ENCODE results near the gene UBR3. TPM values are rescaled to one million over a fixed set of nuclear protein-coding genes. Genes with fewer than 3 reads are reported as not detected.

Gene UBR3
- total and polyA plus RNA-seq, 4 donors = 9.5 to 137 (median 25.7) TPM

DNA sequence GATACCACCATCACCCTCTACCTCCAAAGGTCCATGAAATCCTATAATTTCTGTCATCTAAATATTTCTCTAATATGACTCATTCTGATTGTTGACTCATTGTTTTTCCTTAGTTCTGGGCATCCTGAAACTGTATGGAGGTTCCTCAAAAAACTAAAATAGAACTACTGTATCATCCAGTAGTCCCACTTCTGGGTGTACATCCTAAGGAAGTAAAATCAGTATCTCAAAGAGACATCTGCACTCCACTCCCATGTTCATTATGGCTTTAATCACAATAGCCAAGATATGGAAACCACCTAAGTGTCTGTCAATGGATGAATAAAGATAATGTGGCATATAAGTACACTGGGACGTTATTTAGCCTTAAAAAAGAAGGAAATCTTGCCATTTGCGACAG lies 224.9 kb downstream of the UBR3 start:
- Histone ChIP-seq H3K27ac (ENCODE audit: low read depth in 1 of 2, low read length in 1 of 2) (no peak overlapping the region), H3K4me3 (no peak overlapping the region), H3K4me1 (ENCODE audit: control insufficient read depth in 5 of 5, insufficient read depth in 5 of 5, low read length in 5 of 5) (no peaks in the 10 kb centered on the region), H3K9ac (ENCODE audit: insufficient read depth in 1 of 2, low read length in 2 of 2) (no peak overlapping the region), H3K36me3 (ENCODE audit: control insufficient read depth in 4 of 4, insufficient read depth in 4 of 4, low read length in 4 of 4) (peaks cover 0 to 13% (median 7%) of the 10 kb centered on the region in 4 donors), H3K9me3 (ENCODE audit: control insufficient read depth in 4 of 4, insufficient read depth in 3 of 4, low read length in 3 of 4) (no peaks in the 10 kb centered on the region), H3K27me3 (ENCODE audit: control insufficient read depth in 3 of 3, insufficient read depth in 3 of 3, low read length in 2 of 3) (no peaks in the 10 kb centered on the region)
- TF ChIP-seq, protein P1, sequence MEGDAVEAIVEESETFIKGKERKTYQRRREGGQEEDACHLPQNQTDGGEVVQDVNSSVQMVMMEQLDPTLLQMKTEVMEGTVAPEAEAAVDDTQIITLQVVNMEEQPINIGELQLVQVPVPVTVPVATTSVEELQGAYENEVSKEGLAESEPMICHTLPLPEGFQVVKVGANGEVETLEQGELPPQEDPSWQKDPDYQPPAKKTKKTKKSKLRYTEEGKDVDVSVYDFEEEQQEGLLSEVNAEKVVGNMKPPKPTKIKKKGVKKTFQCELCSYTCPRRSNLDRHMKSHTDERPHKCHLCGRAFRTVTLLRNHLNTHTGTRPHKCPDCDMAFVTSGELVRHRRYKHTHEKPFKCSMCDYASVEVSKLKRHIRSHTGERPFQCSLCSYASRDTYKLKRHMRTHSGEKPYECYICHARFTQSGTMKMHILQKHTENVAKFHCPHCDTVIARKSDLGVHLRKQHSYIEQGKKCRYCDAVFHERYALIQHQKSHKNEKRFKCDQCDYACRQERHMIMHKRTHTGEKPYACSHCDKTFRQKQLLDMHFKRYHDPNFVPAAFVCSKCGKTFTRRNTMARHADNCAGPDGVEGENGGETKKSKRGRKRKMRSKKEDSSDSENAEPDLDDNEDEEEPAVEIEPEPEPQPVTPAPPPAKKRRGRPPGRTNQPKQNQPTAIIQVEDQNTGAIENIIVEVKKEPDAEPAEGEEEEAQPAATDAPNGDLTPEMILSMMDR (IDR thresholded peaks at IDR 0.05; ENCODE audit: control extremely low read depth, extremely low read depth) = no peak
- no peak for DNase-seq
- no peak for ATAC-seq (ENCODE audit: insufficient read depth, low FRiP score)
- 90 to 95% methylated on average over 2 of the region's 2 CpGs for WGBS, 2 donors

DNA sequence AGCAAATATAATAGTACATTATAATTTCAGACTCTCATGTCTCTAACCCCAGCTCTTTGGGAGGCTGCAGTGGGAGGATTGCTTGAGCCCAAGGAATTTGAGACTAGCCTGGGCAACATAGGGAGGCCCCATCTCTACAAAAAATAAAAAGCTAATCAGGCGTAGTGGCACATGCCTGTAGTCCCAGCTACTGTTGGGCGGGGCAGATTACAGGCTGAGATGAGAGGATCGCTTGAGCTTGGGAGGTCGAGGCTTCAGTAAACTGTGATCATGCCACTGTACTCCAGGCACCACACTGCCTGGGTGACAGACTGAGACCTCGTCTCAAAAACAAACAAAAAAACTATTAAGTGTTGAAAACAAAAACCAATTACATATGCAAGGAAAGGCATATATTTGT lies 227.7 kb downstream of the UBR3 start:
- Histone ChIP-seq H3K27me3 (ENCODE audit: control insufficient read depth in 3 of 3, insufficient read depth in 3 of 3, low read length in 2 of 3) (no peaks in the 10 kb centered on the region), H3K36me3 (ENCODE audit: control insufficient read depth in 4 of 4, insufficient read depth in 4 of 4, low read length in 4 of 4) (peaks cover 0 to 10% (median 5%) of the 10 kb centered on the region in 4 donors), H3K9me3 (ENCODE audit: control insufficient read depth in 4 of 4, insufficient read depth in 3 of 4, low read length in 3 of 4) (no peaks in the 10 kb centered on the region), H3K27ac (ENCODE audit: low read depth in 1 of 2, low read length in 1 of 2) (no peak overlapping the region), H3K9ac (ENCODE audit: insufficient read depth in 1 of 2, low read length in 2 of 2) (no peak overlapping the region), H3K4me3 (no peak overlapping the region), H3K4me1 (ENCODE audit: control insufficient read depth in 5 of 5, insufficient read depth in 5 of 5, low read length in 5 of 5) (no peaks in the 10 kb centered on the region)
- DNase-seq = no peak
- no peak for ATAC-seq (ENCODE audit: insufficient read depth, low FRiP score)
- 89 to 92% methylated on average over 5 of the region's 5 CpGs for WGBS, 2 donors
- TF ChIP-seq, protein P1 (IDR thresholded peaks at IDR 0.05; ENCODE audit: control extremely low read depth, extremely low read depth) = no peak

DNA sequence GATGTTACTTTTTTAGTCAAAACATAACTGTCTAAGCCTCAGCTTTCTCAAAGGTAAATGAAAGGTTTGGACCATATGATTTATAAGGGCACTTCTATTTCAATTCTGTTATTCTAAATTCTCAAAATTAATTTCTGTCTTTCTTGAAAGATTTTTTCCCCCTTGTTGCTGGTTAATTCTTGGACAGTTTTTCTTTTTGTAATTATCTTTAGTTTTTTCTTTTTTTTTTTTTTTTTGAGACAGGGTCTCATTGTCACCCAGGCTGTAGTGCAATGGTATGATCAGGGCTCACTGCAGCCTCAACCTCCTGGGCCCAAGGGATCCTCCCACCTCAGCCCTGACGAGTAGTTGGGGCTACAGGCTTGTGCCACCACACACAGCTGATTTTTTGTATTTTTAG lies 229.6 kb downstream of the UBR3 start:
- Histone ChIP-seq H3K36me3 (ENCODE audit: control insufficient read depth in 4 of 4, insufficient read depth in 4 of 4, low read length in 4 of 4) (peaks cover 3 to 13% (median 7%) of the 10 kb centered on the region in 4 donors), H3K4me3 (no peak overlapping the region), H3K27ac (ENCODE audit: low read depth in 1 of 2, low read length in 1 of 2) (no peak overlapping the region), H3K27me3 (ENCODE audit: control insufficient read depth in 3 of 3, insufficient read depth in 3 of 3, low read length in 2 of 3) (no peaks in the 10 kb centered on the region), H3K9ac (ENCODE audit: insufficient read depth in 1 of 2, low read length in 2 of 2) (no peak overlapping the region), H3K9me3 (ENCODE audit: control insufficient read depth in 4 of 4, insufficient read depth in 3 of 4, low read length in 3 of 4) (no peaks in the 10 kb centered on the region), H3K4me1 (ENCODE audit: control insufficient read depth in 5 of 5, insufficient read depth in 5 of 5, low read length in 5 of 5) (no peaks in the 10 kb centered on the region)
- TF ChIP-seq, protein P1 (IDR thresholded peaks at IDR 0.05; ENCODE audit: control extremely low read depth, extremely low read depth) = no peak
- WGBS, 2 donors = 73 to 83% methylated on average over 1 of the region's 1 CpG
- DNase-seq (no peak), ATAC-seq (ENCODE audit: insufficient read depth, low FRiP score) (no peak)

Measured in lung (tissue), 12 donors.